Nephron (organoid): Measurements from ENCODE around the gene NRCAM.
"Not testable (repeated sequence)": the region's sequence is repeated elsewhere in the genome, so short reads cannot be mapped to it uniquely, and the experiment has no call there.

Experiments
- H3K27ac Mint-ChIP-seq, 3 experiments: 2 replicates each; pipeline ENCODE4 v1.8.0; 2020; ENCODE audit warnings: mixed read lengths in 3 of 3, mild to moderate bottlenecking in 2 of 3, moderate library complexity in 1 of 3
- H3K27me3 Mint-ChIP-seq: 2 replicates; pipeline ENCODE4 v1.8.0; 2021; ENCODE audit warnings: low read depth, mild to moderate bottlenecking, moderate library complexity, mixed read lengths
- H3K36me3 Mint-ChIP-seq: 2 replicates; pipeline ENCODE4 v1.8.0; 2020; ENCODE audit warnings: low read depth, mixed read lengths
- H3K4me1 Mint-ChIP-seq: 2 replicates; pipeline ENCODE4 v1.8.0; 2020; ENCODE audit warnings: mixed read lengths
- H3K4me3 Mint-ChIP-seq, 3 experiments: 2 replicates each; pipeline ENCODE4 v1.8.0; 2020; ENCODE audit warnings: mild to moderate bottlenecking in 3 of 3, mixed read lengths in 3 of 3, moderate library complexity in 2 of 3
- H3K9me3 Mint-ChIP-seq: 2 replicates; pipeline ENCODE4 v1.8.0; 2020; ENCODE audit warnings: mixed read lengths
- CTCF ChIP-seq, 3 experiments: fragments of 200-600 bp; sonication (generic); IDR thresholded peaks; one replicate each; pipeline ENCODE4 v1.5.0; 2021; ENCODE audit warnings: antibody characterized with exemption in 3 of 3; ENCODE audit not compliant: unreplicated experiment in 3 of 3

NRCAM gene

DNA sequence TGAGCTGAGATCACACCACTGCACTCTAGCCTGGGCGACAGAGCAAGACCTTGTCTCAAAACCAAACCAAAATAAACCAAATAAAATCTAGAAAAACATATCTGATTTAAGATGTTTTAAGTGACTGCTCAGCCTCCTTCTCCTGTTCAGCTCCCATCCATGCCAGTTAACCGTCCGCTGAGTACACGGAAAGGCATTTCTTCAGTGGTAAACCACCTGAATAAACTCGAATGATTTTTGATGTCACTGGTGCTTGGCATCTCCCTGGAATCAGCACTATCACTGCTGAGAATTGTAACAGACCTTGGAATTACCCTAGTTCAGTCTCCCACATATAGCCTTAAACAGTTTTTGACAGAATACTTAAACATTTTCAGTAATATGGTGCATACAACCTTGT lies 24.1 kb upstream of the NRCAM start:
- no peak for TF ChIP-seq CTCF (IDR thresholded peaks at IDR 0.05; ENCODE audit: unreplicated experiment in 3 of 3)
- no peak overlapping the region for H3K27ac Mint-ChIP-seq
- no peaks in the 10 kb centered on the region for H3K9me3 Mint-ChIP-seq
- H3K4me3 Mint-ChIP-seq: no peak overlapping the region
- no peaks in the 10 kb centered on the region for H3K4me1 Mint-ChIP-seq
- H3K36me3 Mint-ChIP-seq: peaks cover 34% of the 10 kb centered on the region
- no peaks in the 10 kb centered on the region for H3K27me3 Mint-ChIP-seq

- H3K27ac Mint-ChIP-seq: no peak overlapping the region
- no peaks in the 10 kb centered on the region for H3K27me3 Mint-ChIP-seq
Observed at GRCh38 chr7:108479751-108480150, 23.5 kb upstream of the NRCAM start.

DNA sequence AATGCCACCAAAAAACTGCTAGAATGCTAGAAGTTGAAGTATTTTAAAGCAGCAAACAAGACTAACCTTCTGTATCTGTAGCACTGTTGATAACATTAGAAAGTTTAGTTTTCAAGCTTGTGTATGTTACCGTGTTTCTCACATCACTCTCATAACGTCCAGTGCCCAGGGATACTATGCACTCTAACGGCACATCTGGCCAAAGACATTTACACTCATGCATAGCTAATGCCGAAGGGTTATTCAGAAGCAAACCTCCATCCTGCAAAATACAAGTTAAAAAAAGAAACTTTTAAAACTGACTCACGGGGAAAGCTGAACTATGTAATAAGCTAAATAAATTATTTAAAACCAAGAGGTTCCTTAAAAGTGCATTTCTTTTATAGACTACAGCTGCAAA lies 22.9 kb upstream of the NRCAM start:
- H3K4me3 Mint-ChIP-seq: no peak overlapping the region
- no peaks in the 10 kb centered on the region for H3K4me1 Mint-ChIP-seq
- H3K27me3 Mint-ChIP-seq: no peaks in the 10 kb centered on the region
- no peaks in the 10 kb centered on the region for H3K9me3 Mint-ChIP-seq
- no peak for TF ChIP-seq CTCF (IDR thresholded peaks at IDR 0.05; ENCODE audit: unreplicated experiment in 3 of 3)
- no peak overlapping the region for H3K27ac Mint-ChIP-seq
- peaks cover 31% of the 10 kb centered on the region for H3K36me3 Mint-ChIP-seq

More at GRCh38 chr7:108479751-108480150, 23.5 kb upstream of the NRCAM start:
- Mint-ChIP-seq H3K9me3 (no peaks in the 10 kb centered on the region), H3K4me3 (no peak overlapping the region), H3K4me1 (no peaks in the 10 kb centered on the region), H3K36me3 (peaks cover 34% of the 10 kb centered on the region)
- no peak for TF ChIP-seq CTCF (IDR thresholded peaks at IDR 0.05; ENCODE audit: unreplicated experiment in 3 of 3)

DNA sequence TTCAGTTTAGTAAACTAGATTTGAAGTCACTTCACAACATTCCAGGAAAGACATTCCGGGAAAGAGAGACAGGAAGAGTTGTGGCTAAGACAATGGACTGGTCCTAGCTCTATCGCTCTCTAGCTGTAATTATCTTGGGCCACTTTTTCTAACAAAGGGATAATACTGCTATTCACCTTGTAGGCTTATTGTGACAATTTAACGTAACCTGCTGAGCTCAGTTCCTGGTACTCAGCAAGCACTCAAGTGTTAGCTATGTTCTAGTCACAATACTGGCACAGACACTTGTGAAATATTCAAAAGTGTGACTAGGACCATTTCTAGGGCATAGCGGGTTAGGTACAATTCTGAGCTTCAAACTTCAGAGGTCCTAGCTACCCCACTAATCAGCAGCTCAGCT lies 12.0 kb upstream of the NRCAM start:
- Mint-ChIP-seq H3K27ac (no peak overlapping the region), H3K4me3 (no peak overlapping the region), H3K27me3 (no peaks in the 10 kb centered on the region), H3K9me3 (no peaks in the 10 kb centered on the region), H3K36me3 (peaks cover 4% of the 10 kb centered on the region), H3K4me1 (no peaks in the 10 kb centered on the region)
- no peak for TF ChIP-seq CTCF (IDR thresholded peaks at IDR 0.05; ENCODE audit: unreplicated experiment in 3 of 3)

DNA sequence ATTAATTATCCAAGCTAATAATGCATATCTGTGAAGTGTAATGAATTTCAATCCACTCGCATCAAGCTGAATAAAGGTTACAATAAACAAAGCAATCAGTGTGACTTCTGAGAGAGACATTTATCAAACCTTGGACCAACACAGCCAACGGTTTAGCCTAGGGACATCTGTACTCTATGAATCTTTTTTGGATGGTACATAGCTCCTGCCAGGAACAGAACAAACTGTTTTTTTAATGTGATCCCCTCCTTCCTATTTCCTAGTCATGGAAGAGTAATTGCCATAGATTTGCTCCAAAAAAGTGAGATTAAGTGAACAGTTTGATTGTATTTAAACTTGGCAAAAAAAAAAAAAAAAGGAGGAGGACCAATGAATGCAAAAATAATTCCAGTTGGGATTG lies 11.2 kb upstream of the NRCAM start:
- no peak for TF ChIP-seq CTCF (IDR thresholded peaks at IDR 0.05; ENCODE audit: unreplicated experiment in 3 of 3)
- H3K4me3 Mint-ChIP-seq: no peak overlapping the region
- no peaks in the 10 kb centered on the region for H3K9me3 Mint-ChIP-seq

GRCh38 chr7:108466322-108466721 lies 10.1 kb upstream of the NRCAM start:
- H3K27ac Mint-ChIP-seq, H3K4me1 Mint-ChIP-seq, H3K27me3 Mint-ChIP-seq, H3K9me3 Mint-ChIP-seq, H3K4me3 Mint-ChIP-seq, H3K36me3 Mint-ChIP-seq: not testable (repeated sequence)

More for the DNA sequence above, 11.2 kb upstream of the NRCAM start:
- no peak overlapping the region for H3K27ac Mint-ChIP-seq
- no peaks in the 10 kb centered on the region for H3K27me3 Mint-ChIP-seq
- H3K4me1 Mint-ChIP-seq: no peaks in the 10 kb centered on the region
- peaks cover 1% of the 10 kb centered on the region for H3K36me3 Mint-ChIP-seq
